Neural progenitor cell (in vitro differentiated cells): ENCODE data around the gene CCNE1. TPM values are rescaled to one million over a fixed set of nuclear protein-coding genes. Genes with fewer than 3 reads are reported as not detected.

ENCODE experiments used
- DNase-seq: peaks from one replicate; pipeline ENCODE4 v3.0.0-alpha.2; 2016; ENCODE audit warnings: low spot score
- H2AFZ ChIP-seq: fragments of 200-600 bp; sonication (generic); replicated peaks from 2 replicates; pipeline ENCODE4 v1.6.1; 2016; ENCODE audit warnings: antibody characterized with exemption
- H3F3A ChIP-seq: fragments of 200-600 bp; sonication (generic); 2 replicates; pipeline ENCODE4 v1.6.1; 2016; ENCODE audit warnings: antibody characterized with exemption, low read depth
- H3K27ac ChIP-seq: fragments of 200-600 bp; sonication (generic); 2 replicates; pipeline ENCODE4 v1.5.1; 2016; ENCODE audit warnings: mild to moderate bottlenecking
- H3K27me3 ChIP-seq: fragments of 200-600 bp; sonication (generic); 2 replicates; pipeline ENCODE4 v1.6.1; 2016; ENCODE audit warnings: mild to moderate bottlenecking, moderate library complexity
- H3K36me3 ChIP-seq: fragments of 200-600 bp; sonication (generic); 2 replicates; pipeline ENCODE4 v1.5.1; 2016
- H3K4me1 ChIP-seq: fragments of 200-600 bp; sonication (generic); 2 replicates; pipeline ENCODE4 v1.6.1; 2016; ENCODE audit warnings: mixed run types
- H3K4me2 ChIP-seq: fragments of 200-600 bp; sonication (generic); 2 replicates; pipeline ENCODE4 v1.6.1; 2016
- H3K4me3 ChIP-seq: fragments of 200-600 bp; sonication (generic); 2 replicates; pipeline ENCODE4 v1.5.1; 2016
- H3K79me2 ChIP-seq: fragments of 200-600 bp; sonication (generic); 2 replicates; pipeline ENCODE4 v1.6.1; 2016; ENCODE audit warnings: low read depth
- H3K9ac ChIP-seq: fragments of 200-600 bp; sonication (generic); 2 replicates; pipeline ENCODE4 v1.6.1; 2016
- H3K9me3 ChIP-seq: fragments of 200-600 bp; sonication (generic); 2 replicates; pipeline ENCODE4 v1.5.1; 2016; ENCODE audit warnings: low read depth
- H4K20me1 ChIP-seq: fragments of 200-600 bp; sonication (generic); 2 replicates; pipeline ENCODE4 v1.6.1; 2016; ENCODE audit warnings: low read depth
- H3K27ac Mint-ChIP-seq: 3 replicates; pipeline ENCODE4 v1.8.0; 2021; ENCODE audit warnings: mixed read lengths
- H3K27me3 Mint-ChIP-seq: 2 replicates; pipeline ENCODE4 v1.8.0; 2022; ENCODE audit warnings: low read depth, mild to moderate bottlenecking, inconsistent platforms, moderate library complexity, mixed read lengths; ENCODE audit not compliant: insufficient read depth
- H3K36me3 Mint-ChIP-seq: 3 replicates; pipeline ENCODE4 v1.8.0; 2021; ENCODE audit warnings: mixed read lengths
- H3K4me1 Mint-ChIP-seq: 3 replicates; pipeline ENCODE4 v1.8.0; 2021; ENCODE audit warnings: mixed read lengths
- H3K4me3 Mint-ChIP-seq: 3 replicates; pipeline ENCODE4 v1.8.0; 2021; ENCODE audit warnings: mild to moderate bottlenecking, moderate library complexity, mixed read lengths
- H3K9me3 Mint-ChIP-seq: 3 replicates; pipeline ENCODE4 v1.8.0; 2020; ENCODE audit warnings: mixed read lengths
- CTCF ChIP-seq: fragments of 200-600 bp; sonication (generic); IDR thresholded peaks from 2 replicates; pipeline ENCODE4 v1.5.1; 2017; ENCODE audit warnings: antibody characterized with exemption, mild to moderate bottlenecking
- EZH2 ChIP-seq: fragments of 200-600 bp; sonication (generic); IDR thresholded peaks from 2 replicates; pipeline ENCODE4 v1.6.1; 2017; ENCODE audit warnings: antibody characterized with exemption, mild to moderate bottlenecking, moderate library complexity
- EZH2phosphoT487 ChIP-seq: fragments of 200-600 bp; sonication (generic); IDR thresholded peaks from 2 replicates; pipeline ENCODE4 v1.6.1; 2017; ENCODE audit warnings: antibody characterized with exemption
- total RNA-seq: library from RNA; depleted of rRNA; stranded (reverse); fragments of >200 nt; gene quantifications from 2 replicates; pipeline ENCODE4 v1.2.3, GENCODE V29; 2015; ENCODE audit warnings: low replicate concordance

The CCNE1 gene
- total RNA-seq, 1 donor from 2014 or later = 31.4 TPM

GRCh38 chr19:29781386-29782259 is 30.2 kb upstream of the CCNE1 start:
- peaks cover 3% of the 10 kb centered on the region for H3K27me3 Mint-ChIP-seq
- Histone ChIP-seq H4K20me1 (no peaks in the 10 kb centered on the region), H3K79me2 (no peaks in the 10 kb centered on the region), H3K27me3 (no peaks in the 10 kb centered on the region), H3K36me3 (no peaks in the 10 kb centered on the region), H2AFZ (no peak overlapping the region), H3K4me1 (no peaks in the 10 kb centered on the region), H3K9me3 (no peaks in the 10 kb centered on the region), H3K27ac (no peak overlapping the region), H3K9ac (no peak overlapping the region), H3K4me3 (no peak overlapping the region), H3K4me2 (no peak overlapping the region), H3F3A (no peaks in the 10 kb centered on the region)
- no peak overlapping the region for H3K4me3 Mint-ChIP-seq
- DNase-seq = no peak
- TF ChIP-seq CTCF = no peak
- no peak for TF ChIP-seq EZH2
- TF ChIP-seq EZH2phosphoT487 = no peak
- H3K9me3 Mint-ChIP-seq = no peaks in the 10 kb centered on the region
- no peak overlapping the region for H3K27ac Mint-ChIP-seq
- no peaks in the 10 kb centered on the region for H3K4me1 Mint-ChIP-seq
- no peaks in the 10 kb centered on the region for H3K36me3 Mint-ChIP-seq

GRCh38 chr19:29782260-29782580 is 29.6 kb upstream of the CCNE1 start:
- Histone ChIP-seq H3K4me1 (no peaks in the 10 kb centered on the region), H3K4me2 (no peak overlapping the region), H3F3A (no peaks in the 10 kb centered on the region), H3K36me3 (no peaks in the 10 kb centered on the region), H3K9me3 (no peaks in the 10 kb centered on the region), H3K79me2 (no peaks in the 10 kb centered on the region), H4K20me1 (no peaks in the 10 kb centered on the region), H3K27me3 (no peaks in the 10 kb centered on the region), H2AFZ (no peak overlapping the region), H3K27ac (no peak overlapping the region), H3K4me3 (no peak overlapping the region), H3K9ac (no peak overlapping the region)
- TF ChIP-seq EZH2phosphoT487 (no peak), EZH2 (no peak), CTCF (no peak)
- peaks cover 3% of the 10 kb centered on the region for H3K27me3 Mint-ChIP-seq
- no peak overlapping the region for H3K27ac Mint-ChIP-seq
- H3K4me1 Mint-ChIP-seq = no peaks in the 10 kb centered on the region
- no peaks in the 10 kb centered on the region for H3K36me3 Mint-ChIP-seq
- no peak for DNase-seq
- no peak overlapping the region for H3K4me3 Mint-ChIP-seq
- no peaks in the 10 kb centered on the region for H3K9me3 Mint-ChIP-seq

- Histone ChIP-seq H3K9me3 (no peaks in the 10 kb centered on the region), H2AFZ (no peak overlapping the region), H3K36me3 (no peaks in the 10 kb centered on the region), H3K4me3 (no peak overlapping the region), H3K4me1 (no peaks in the 10 kb centered on the region), H3K79me2 (no peaks in the 10 kb centered on the region), H3K27me3 (no peaks in the 10 kb centered on the region), H4K20me1 (no peaks in the 10 kb centered on the region), H3K27ac (no peak overlapping the region), H3K9ac (no peak overlapping the region), H3K4me2 (no peak overlapping the region), H3F3A (no peaks in the 10 kb centered on the region)
- H3K9me3 Mint-ChIP-seq = no peaks in the 10 kb centered on the region
- no peak overlapping the region for H3K27ac Mint-ChIP-seq
- TF ChIP-seq EZH2 = no peak
- TF ChIP-seq CTCF = no peak
- TF ChIP-seq EZH2phosphoT487 = no peak
- no peak overlapping the region for H3K4me3 Mint-ChIP-seq
- H3K27me3 Mint-ChIP-seq = peaks cover 3% of the 10 kb centered on the region
- no peaks in the 10 kb centered on the region for H3K4me1 Mint-ChIP-seq
- no peak for DNase-seq
- H3K36me3 Mint-ChIP-seq = no peaks in the 10 kb centered on the region
These were observed 28.1 kb upstream of the CCNE1 start for GRCh38 chr19:29783627-29784190.
